Hair follicle dermal papilla cell (primary cell): Measurements from ENCODE around the gene FCF1. TPM values are rescaled to one million over a fixed set of nuclear protein-coding genes. Genes with fewer than 3 reads are reported as not detected.

ENCODE experiments used
- small RNA-seq: library from RNA; depleted of rRNA; stranded (forward); fragments of <200 nt; gene quantifications from one replicate; pipeline ENCODE3, GENCODE V24; 2012
- total RNA-seq: library from RNA; depleted of rRNA; stranded (reverse); fragments of >200 nt; gene quantifications from 2 replicates; pipeline ENCODE4 v1.2.3, GENCODE V29; 2012

FCF1 gene, protein sequence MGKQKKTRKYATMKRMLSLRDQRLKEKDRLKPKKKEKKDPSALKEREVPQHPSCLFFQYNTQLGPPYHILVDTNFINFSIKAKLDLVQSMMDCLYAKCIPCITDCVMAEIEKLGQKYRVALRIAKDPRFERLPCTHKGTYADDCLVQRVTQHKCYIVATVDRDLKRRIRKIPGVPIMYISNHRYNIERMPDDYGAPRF
- total RNA-seq: 27.8 and 32.1 TPM in 2 replicates

DNA sequence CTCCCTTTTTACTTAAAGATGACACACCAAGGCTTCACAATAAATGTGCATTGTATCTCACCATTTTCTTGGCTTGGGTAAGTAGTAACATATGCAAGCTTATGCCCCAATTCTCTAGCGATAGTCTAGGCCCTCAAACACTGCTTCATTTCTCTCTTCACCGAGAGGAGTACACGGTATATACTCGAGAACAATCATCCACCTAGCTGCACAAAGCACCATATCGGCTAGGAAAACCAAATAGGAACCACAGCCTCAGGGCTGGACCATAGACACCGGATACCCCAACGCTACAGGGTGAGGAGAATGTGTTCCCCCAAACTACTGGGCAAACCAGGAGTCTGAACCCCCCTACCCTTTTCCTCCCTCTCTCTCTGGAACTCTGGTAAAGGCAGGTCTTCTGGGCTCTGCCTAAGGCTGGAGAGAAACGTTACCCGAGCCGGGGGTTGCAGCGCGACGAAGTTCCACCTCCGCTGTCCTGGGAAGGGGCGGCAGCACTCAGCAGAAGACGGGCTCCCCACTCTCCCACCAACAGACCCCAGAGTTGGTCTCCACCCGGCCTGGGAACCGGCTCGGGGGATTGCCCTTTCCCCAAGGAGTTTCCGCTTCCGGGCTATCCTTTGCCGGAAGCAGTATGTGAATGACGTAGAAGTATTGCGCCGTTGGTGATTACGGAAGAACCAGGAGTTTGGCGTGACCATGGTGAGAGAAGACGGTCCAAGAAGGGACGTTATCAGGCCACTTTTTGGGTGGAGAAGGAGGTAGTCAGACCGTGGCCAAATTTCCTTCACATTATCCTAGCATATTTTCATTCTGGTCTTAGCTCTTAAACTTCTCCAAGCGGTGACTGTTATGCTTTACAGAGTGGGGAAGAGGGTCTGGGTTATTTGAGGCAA is at the start of gene FCF1, which contains the start of gene AREL1:
Gene FCF1 (plus strand): TSS at position 646 of the 896 bp plus-strand sequence. CDS start 54 bp downstream, at position 700.
Gene AREL1 (minus strand): TSS at position 582 of the 896 bp plus-strand sequence. CDS start 27,465 bp downstream, outside the sequence.

DNA sequence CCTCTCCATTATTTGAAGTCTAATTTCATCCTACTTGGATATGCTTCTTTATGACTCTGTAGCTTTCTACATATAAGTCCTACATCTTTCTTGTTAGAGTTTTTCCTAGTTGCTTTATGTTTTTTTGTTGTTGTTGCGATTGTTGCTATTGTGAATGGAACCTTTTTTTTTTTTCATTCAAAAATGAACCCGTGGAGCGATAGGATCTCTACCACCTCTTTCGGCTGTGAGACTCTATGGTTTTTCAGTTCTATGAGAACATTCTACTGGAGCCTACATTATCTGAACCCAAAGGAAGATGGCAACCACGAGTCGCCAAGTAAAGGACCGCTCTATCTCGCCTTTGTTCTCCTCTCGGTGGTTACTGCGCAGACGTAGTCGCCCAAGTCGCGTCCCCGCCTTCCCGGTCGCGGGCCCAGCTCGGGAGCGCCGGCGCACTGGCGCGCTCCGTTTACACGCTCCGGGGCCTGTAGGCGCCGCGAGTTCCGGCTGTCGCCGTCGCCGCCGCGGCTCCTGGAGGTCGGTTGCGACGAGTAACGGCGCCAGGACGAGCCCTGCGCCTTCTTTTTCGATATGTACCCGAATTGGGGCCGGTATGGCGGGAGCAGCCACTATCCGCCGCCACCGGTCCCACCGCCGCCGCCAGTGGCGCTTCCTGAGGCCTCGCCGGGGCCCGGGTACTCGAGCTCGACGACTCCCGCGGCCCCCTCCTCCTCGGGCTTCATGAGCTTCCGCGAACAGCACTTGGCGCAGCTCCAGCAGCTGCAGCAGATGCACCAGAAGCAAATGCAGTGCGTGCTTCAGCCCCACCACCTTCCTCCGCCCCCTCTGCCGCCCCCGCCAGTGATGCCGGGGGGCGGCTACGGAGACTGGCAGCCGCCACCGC is 50.2 kb downstream of the FCF1 start, which contains the start of gene YLPM1:
Gene YLPM1 (plus strand): TSS at position 400 of the 886 bp plus-strand sequence. CDS start 174 bp downstream, at position 574.

Small RNA genes within 50 kb of the gene (small RNA-seq; reads per million reads assigned to genes)
- gene RF00409: not detected

Other genes with a start within 250 kb of the FCF1 start
- gene NPC2, start 219.8 kb upstream of the FCF1 start, total RNA-seq: 144 and 268 TPM in 2 replicates
- 10.1 and 11.5 TPM in 2 replicates for gene ISCA2, start 219.4 kb upstream of the FCF1 start, total RNA-seq
- gene LTBP2, start 100.9 kb upstream of the FCF1 start, total RNA-seq: 308 and 309 TPM in 2 replicates
- gene AREL1, start 64 bp upstream of the FCF1 start, total RNA-seq: 31.7 and 33.3 TPM in 2 replicates
- gene YLPM1, start 50.2 kb downstream of the FCF1 start, total RNA-seq: 35.9 and 46.6 TPM in 2 replicates
- gene PROX2, start 163.0 kb downstream of the FCF1 start, total RNA-seq: 0.12 and 0.16 TPM in 2 replicates
- 194 and 213 TPM in 2 replicates for gene DLST, start 168.8 kb downstream of the FCF1 start, total RNA-seq
- 0.32 and 1.3 TPM in 2 replicates for gene RPS6KL1, start 210.1 kb downstream of the FCF1 start, total RNA-seq
- 101 and 129 TPM in 2 replicates for gene PGF, start 242.5 kb downstream of the FCF1 start, total RNA-seq